Measurements from ENCODE around the gene ASB16. TPM values are rescaled to one million over a fixed set of nuclear protein-coding genes. Genes with fewer than 3 reads are reported as not detected.

The ASB16 gene
- total RNA-seq, 1 donor = 0.27 TPM

DNA sequence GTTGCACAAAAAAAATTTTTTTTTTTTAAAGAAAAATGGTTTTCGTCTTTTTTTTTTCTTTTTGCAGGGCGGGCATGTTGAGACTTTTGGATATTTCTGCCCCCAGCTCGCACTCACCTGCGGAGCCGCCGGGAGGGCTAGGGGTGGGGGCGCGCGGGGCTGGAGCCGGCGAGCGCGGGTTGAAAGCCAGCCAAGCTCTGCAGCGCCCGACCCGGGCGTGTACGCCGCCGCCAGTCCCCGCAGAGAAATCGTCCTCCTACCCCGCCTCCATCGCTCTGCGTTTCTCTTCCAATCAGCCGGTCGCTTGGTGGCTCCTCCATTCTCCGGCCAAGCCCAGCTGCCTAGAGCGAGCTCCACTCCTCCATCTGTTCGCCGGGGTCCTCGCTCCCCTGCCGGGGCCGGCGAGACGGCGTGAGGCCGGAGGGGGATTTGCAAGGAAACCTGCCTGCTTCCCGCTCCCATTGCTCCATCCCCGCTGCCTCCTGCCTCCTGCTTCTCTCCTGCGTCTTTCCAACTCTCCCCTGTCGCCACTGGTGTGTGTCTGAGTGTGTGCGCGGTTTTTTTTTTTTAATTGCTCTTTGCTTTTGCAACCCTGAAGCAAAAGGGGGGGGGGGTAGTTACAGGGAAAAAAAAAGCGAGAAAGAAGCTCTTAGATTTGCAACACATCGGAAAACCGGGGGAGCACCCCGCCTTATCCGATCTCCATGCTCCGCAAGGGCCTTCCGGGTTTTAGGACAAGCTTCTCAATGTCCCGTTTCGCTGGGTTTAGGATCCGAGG, 50.8 kb downstream of the ASB16 start:
- DNase-seq (ENCODE audit: low read depth) = peak; percentile 77
- peak overlapping the region; percentile 85 for H3K4me3 ChIP-seq (ENCODE audit: low read depth, low read length)
- TF ChIP-seq, protein P1, sequence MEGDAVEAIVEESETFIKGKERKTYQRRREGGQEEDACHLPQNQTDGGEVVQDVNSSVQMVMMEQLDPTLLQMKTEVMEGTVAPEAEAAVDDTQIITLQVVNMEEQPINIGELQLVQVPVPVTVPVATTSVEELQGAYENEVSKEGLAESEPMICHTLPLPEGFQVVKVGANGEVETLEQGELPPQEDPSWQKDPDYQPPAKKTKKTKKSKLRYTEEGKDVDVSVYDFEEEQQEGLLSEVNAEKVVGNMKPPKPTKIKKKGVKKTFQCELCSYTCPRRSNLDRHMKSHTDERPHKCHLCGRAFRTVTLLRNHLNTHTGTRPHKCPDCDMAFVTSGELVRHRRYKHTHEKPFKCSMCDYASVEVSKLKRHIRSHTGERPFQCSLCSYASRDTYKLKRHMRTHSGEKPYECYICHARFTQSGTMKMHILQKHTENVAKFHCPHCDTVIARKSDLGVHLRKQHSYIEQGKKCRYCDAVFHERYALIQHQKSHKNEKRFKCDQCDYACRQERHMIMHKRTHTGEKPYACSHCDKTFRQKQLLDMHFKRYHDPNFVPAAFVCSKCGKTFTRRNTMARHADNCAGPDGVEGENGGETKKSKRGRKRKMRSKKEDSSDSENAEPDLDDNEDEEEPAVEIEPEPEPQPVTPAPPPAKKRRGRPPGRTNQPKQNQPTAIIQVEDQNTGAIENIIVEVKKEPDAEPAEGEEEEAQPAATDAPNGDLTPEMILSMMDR (IDR thresholded peaks at IDR 0.05; ENCODE audit: insufficient read depth, low read length) = no peak

DNA sequence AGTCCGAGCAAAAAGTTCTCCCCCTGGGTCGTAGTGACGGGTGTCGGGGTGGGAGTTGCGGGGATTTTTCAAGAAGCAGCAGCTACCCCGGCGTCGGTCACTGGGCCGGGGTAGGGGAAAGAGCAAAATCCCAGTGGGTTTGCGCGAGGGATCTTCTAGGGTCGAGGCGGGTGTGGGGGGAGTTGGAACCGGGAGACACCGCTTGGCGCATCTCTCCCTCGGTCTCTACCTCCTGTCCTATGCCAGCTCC, 51.3 kb downstream of the ASB16 start:
- no peak for DNase-seq (ENCODE audit: low read depth)
- TF ChIP-seq, protein P1 (IDR thresholded peaks at IDR 0.05; ENCODE audit: insufficient read depth, low read length) = no peak
- H3K4me3 ChIP-seq (ENCODE audit: low read depth, low read length) = peak overlapping the region; percentile 85

DNA sequence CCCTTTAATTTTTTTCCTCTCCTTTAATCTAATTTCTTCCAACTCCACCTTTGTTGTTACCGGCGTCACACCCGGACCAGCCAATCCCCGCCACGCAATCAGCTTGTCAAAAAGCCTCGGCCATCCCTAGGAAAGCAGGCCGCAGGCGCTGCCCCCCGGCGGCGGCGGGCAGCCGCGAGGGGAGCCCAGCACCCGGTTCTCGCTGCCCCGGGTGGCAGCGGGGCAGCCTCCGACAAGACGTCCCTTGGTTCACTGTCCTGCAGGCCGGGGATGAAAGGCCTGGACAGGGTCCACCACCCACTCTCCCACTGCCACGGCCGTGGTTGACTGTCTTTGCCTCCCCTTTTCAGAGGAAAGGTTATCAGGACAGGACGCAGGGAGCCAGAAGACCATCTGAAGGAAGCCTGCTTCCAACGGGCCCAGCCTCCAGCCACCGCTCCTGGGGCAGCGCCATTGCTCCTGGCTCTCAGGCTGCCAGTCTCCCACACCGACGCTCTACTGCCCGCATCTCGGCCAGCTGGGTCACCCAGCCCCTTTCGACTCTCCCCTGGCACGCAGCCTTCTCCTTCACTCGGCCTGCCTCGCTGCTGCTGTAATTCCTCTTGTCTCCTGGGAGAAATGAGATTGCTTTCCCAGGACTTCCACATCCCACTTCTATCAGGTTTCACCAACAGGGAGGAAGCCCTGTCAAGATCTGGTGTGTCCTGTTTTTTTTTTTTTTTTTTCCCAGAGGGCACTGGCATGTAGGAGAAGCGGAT, 51.8 kb downstream of the ASB16 start:
- TF ChIP-seq, protein P1 (IDR thresholded peaks at IDR 0.05; ENCODE audit: insufficient read depth, low read length) = peak; percentile 27
- peak overlapping the region; percentile 85 for H3K4me3 ChIP-seq (ENCODE audit: low read depth, low read length)
- peak; percentile 87 for DNase-seq (ENCODE audit: low read depth)

DNA sequence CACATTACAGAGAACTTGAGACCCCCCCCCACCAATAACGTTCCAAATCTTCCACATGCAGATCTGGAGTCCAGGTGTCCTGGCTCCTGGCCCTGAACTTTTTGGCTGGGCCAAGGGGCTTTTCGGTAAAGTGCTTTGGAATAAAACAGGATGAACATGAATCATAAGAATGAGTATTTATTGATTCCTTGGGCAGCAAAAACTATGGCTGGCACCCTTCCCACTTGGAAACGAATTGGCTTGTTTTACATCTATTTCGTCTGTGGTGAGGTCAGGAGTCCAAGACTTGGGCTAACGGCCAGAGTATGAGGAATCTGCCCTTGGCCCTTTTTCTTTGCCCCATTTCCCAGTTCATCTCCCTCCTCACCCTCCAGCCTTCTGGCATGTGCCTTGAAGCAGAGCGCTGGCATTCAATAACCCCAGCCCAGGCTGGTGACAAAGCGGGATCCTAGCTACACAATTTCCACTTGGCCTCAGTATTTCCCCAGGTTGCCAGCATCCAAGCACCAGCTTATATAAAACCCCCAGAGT, 53.1 kb downstream of the ASB16 start:
- TF ChIP-seq, protein P1 (IDR thresholded peaks at IDR 0.05; ENCODE audit: insufficient read depth, low read length) = no peak
- peak; percentile 94 for DNase-seq (ENCODE audit: low read depth)
- H3K4me3 ChIP-seq (ENCODE audit: low read depth, low read length) = no peak overlapping the region

Small RNAs within 50 kb of the gene (small RNA-seq; reads per million reads assigned to genes)
- not detected for gene MIR6782
- gene RNU6-131P = not detected

Other genes starting within 250 kb of the ASB16 start
- gene PPY, start 228.2 kb upstream of the ASB16 start, total RNA-seq (ENCODE audit: low replicate concordance) = not detected in 2 replicates
- not detected in 2 replicates for gene PYY, start 216.8 kb upstream of the ASB16 start, total RNA-seq (ENCODE audit: low replicate concordance)
- 0.16 and 2.5 TPM in 2 replicates for gene NAGS, start 166.1 kb upstream of the ASB16 start, total RNA-seq (ENCODE audit: low replicate concordance)
- 28.5 and 41.9 TPM in 2 replicates for gene TMEM101, start 155.7 kb upstream of the ASB16 start, total RNA-seq (ENCODE audit: low replicate concordance)
- gene LSM12, start 104.0 kb upstream of the ASB16 start, total RNA-seq (ENCODE audit: low replicate concordance) = 13.2 and 77.5 TPM in 2 replicates
- 9.5 and 38.9 TPM in 2 replicates for gene G6PC3, start 100.0 kb upstream of the ASB16 start, total RNA-seq (ENCODE audit: low replicate concordance)
- gene HDAC5, start 47.1 kb upstream of the ASB16 start, total RNA-seq (ENCODE audit: low replicate concordance) = 29.4 and 53.1 TPM in 2 replicates
- 0.25 and 6.1 TPM in 2 replicates for gene HROB, start 28.8 kb upstream of the ASB16 start, total RNA-seq (ENCODE audit: low replicate concordance)
- 23.0 and 29.4 TPM in 2 replicates for gene TMUB2, start 16.3 kb downstream of the ASB16 start, total RNA-seq (ENCODE audit: low replicate concordance)
- gene ATXN7L3, start 29.2 kb downstream of the ASB16 start, total RNA-seq (ENCODE audit: low replicate concordance) = 36.6 and 108 TPM in 2 replicates
- 64.2 and 195 TPM in 2 replicates for gene UBTF, start 49.0 kb downstream of the ASB16 start, total RNA-seq (ENCODE audit: low replicate concordance)
- gene SLC4A1, start 97.4 kb downstream of the ASB16 start, total RNA-seq (ENCODE audit: low replicate concordance) = not detected in 2 replicates
- gene RUNDC3A, start 137.9 kb downstream of the ASB16 start, total RNA-seq (ENCODE audit: low replicate concordance) = not detected in 2 replicates
- 61.5 and 62.7 TPM in 2 replicates for gene SLC25A39, start 154.1 kb downstream of the ASB16 start, total RNA-seq (ENCODE audit: low replicate concordance)
- gene GRN, start 174.6 kb downstream of the ASB16 start, total RNA-seq (ENCODE audit: low replicate concordance) = 241 and 592 TPM in 2 replicates
- gene FAM171A2, start 193.1 kb downstream of the ASB16 start, total RNA-seq (ENCODE audit: low replicate concordance) = 3.1 and 18.5 TPM in 2 replicates
- gene ITGA2B, start 218.9 kb downstream of the ASB16 start, total RNA-seq (ENCODE audit: low replicate concordance) = 0.36 TPM in 1 of 2 replicates, not detected in the other